Measurements from ENCODE around the gene NR2F6. TPM values are rescaled to one million over a fixed set of nuclear protein-coding genes. Genes with fewer than 3 reads are reported as not detected.

The NR2F6 gene
- total and polyA plus RNA-seq, 2 of the 4 experiments (the other 2 are of a cell fraction), result 8.4 to 20.5 TPM

DNA sequence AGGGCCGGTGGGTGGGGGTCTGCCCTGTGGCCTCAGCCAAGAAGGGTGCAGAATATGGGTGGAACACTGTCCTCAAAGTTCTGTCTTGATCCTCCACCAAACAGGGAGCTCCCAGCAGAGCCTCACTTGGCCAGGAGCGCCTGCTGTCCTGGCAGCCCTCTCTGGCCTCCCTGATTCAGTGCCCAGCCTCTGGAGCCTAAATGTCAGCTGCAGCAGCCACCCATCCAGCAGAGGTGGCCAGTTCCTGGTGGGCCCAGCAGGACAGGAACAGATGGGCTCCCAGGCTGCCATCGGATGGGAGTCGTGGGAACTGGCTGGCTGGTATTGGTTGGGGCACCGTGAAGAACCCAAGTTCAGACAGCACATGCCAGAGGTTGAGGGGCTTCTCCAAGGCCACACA, 32.4 kb downstream of the NR2F6 start:
- no peak overlapping the region for H3K23ac ChIP-seq (ENCODE audit: low read depth, low read length)
- ATAC-seq (ENCODE audit: low read depth) (no peak), DNase-seq (no peak)
- in situ Hi-C loops (cut with MboI; ENCODE audit: low sequenced_read_pairs), result no loop called here
- peaks cover 16 to 31% of the 10 kb centered on the region in 2 experiments; a peak in 3 of 4 replicates for H3K79me1 ChIP-seq (ENCODE audit: low read depth in 1 of 2, low read length in 2 of 2)
- no peak overlapping the region for H3K14ac ChIP-seq (replicated peaks; ENCODE audit: low read depth, low read length)
- 100% methylated on average over 1 of the region's 5 CpGs; no CpG with 5 or more reads in 1 of the 2 experiments for WGBS, 2 experiments (ENCODE audit: extremely low coverage in 2 of 2, insufficient read length in 1 of 2)
- CTCF ChIA-PET, result no interaction called here
- no peak overlapping the region for H2BK5ac ChIP-seq (ENCODE audit: low read depth, low read length, poor library complexity, severe bottlenecking)
- no peak overlapping the region for H4K8ac ChIP-seq (ENCODE audit: low read depth in 2 of 2, low read length in 2 of 2)
- H3K9ac ChIP-seq (ENCODE audit: low read depth, low read length), result no peak overlapping the region
- TF ChIP-seq MXI1 (IDR thresholded peaks at IDR 0.05; ENCODE audit: borderline replicate concordance, low read depth, low read length) (no peak), NFE2L2 (IDR thresholded peaks at IDR 0.05; ENCODE audit: low read depth, low read length) (no peak), RCOR1 (IDR thresholded peaks at IDR 0.05; ENCODE audit: insufficient replicate concordance, low read length) (no peak), BHLHE40 (IDR thresholded peaks at IDR 0.05; ENCODE audit: low read depth, low read length) (no peak), RAD21 (IDR thresholded peaks at IDR 0.05; ENCODE audit: low read length) (no peak), MAZ (IDR thresholded peaks at IDR 0.05; ENCODE audit: borderline replicate concordance, low read depth, low read length) (no peak), FOS (IDR thresholded peaks at IDR 0.05; ENCODE audit: low read depth, low read length) (no peak), CHD1 (IDR thresholded peaks at IDR 0.05; ENCODE audit: low read depth, low read length) (no peak), MAFK (IDR thresholded peaks at IDR 0.05; ENCODE audit: low read depth, low read length) (no peak), RFX5 (IDR thresholded peaks at IDR 0.05; ENCODE audit: low read depth, low read length) (no peak), POLR2A (IDR thresholded peaks at IDR 0.05; ENCODE audit: low read depth, low read length) (no peak), CEBPB (IDR thresholded peaks at IDR 0.05; ENCODE audit: low read depth, low read length) (no peak), SMC3 (IDR thresholded peaks at IDR 0.05; ENCODE audit: low read depth, low read length) (no peak)
- TF ChIP-seq, protein P1, sequence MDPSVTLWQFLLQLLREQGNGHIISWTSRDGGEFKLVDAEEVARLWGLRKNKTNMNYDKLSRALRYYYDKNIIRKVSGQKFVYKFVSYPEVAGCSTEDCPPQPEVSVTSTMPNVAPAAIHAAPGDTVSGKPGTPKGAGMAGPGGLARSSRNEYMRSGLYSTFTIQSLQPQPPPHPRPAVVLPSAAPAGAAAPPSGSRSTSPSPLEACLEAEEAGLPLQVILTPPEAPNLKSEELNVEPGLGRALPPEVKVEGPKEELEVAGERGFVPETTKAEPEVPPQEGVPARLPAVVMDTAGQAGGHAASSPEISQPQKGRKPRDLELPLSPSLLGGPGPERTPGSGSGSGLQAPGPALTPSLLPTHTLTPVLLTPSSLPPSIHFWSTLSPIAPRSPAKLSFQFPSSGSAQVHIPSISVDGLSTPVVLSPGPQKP (IDR thresholded peaks at IDR 0.05; ENCODE audit: borderline replicate concordance, low read depth, low read length), result no peak
- TF ChIP-seq, protein P2, sequence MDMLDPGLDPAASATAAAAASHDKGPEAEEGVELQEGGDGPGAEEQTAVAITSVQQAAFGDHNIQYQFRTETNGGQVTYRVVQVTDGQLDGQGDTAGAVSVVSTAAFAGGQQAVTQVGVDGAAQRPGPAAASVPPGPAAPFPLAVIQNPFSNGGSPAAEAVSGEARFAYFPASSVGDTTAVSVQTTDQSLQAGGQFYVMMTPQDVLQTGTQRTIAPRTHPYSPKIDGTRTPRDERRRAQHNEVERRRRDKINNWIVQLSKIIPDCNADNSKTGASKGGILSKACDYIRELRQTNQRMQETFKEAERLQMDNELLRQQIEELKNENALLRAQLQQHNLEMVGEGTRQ (IDR thresholded peaks at IDR 0.05; ENCODE audit: low read depth, low read length), result no peak
- TF ChIP-seq, protein P3, sequence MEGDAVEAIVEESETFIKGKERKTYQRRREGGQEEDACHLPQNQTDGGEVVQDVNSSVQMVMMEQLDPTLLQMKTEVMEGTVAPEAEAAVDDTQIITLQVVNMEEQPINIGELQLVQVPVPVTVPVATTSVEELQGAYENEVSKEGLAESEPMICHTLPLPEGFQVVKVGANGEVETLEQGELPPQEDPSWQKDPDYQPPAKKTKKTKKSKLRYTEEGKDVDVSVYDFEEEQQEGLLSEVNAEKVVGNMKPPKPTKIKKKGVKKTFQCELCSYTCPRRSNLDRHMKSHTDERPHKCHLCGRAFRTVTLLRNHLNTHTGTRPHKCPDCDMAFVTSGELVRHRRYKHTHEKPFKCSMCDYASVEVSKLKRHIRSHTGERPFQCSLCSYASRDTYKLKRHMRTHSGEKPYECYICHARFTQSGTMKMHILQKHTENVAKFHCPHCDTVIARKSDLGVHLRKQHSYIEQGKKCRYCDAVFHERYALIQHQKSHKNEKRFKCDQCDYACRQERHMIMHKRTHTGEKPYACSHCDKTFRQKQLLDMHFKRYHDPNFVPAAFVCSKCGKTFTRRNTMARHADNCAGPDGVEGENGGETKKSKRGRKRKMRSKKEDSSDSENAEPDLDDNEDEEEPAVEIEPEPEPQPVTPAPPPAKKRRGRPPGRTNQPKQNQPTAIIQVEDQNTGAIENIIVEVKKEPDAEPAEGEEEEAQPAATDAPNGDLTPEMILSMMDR (conservative IDR thresholded peaks at IDR 0.05; ENCODE audit: low read depth, low read length), result no peak
- H2AK9ac ChIP-seq (replicated peaks; ENCODE audit: low read depth, low read length, poor library complexity), result no peak overlapping the region
- no peak overlapping the region for H3K4ac ChIP-seq (ENCODE audit: low read depth, low read length)
- H3K18ac ChIP-seq (ENCODE audit: low read depth, low read length), result no peak overlapping the region
- no peak overlapping the region for H4K91ac ChIP-seq (ENCODE audit: insufficient read depth, low read depth, low read length)
- no peak overlapping the region for H3K27ac ChIP-seq (ENCODE audit: insufficient read depth, low read length)
- H3K4me1 ChIP-seq (ENCODE audit: control insufficient read depth, insufficient read depth, low read length), result peaks cover 11% of the 10 kb centered on the region
- H2BK120ac ChIP-seq (ENCODE audit: low read depth, low read length), result no peak overlapping the region
- peaks cover 15% of the 10 kb centered on the region for H3K9me1 ChIP-seq (ENCODE audit: insufficient read depth, low read length)
- peaks cover 7% of the 10 kb centered on the region; the same call in 1 of the 2 replicates for H4K20me1 ChIP-seq (ENCODE audit: insufficient read depth, low read length)
- POLR2A ChIA-PET (ENCODE audit: unreplicated experiment), result no interaction called here
- H2BK20ac ChIP-seq (ENCODE audit: low read depth, low read length), result no peak overlapping the region
- no peak overlapping the region for H2AK5ac ChIP-seq (ENCODE audit: low read depth, low read length)
- H3K4me2 ChIP-seq (ENCODE audit: low read depth, low read length), result no peak overlapping the region
- no peak overlapping the region for H2AFZ ChIP-seq (replicated peaks; ENCODE audit: low read length, poor library complexity)
- dilution Hi-C loops (cut with HindIII; ENCODE audit: low sequenced_read_pairs, unreplicated experiment), result no loop called here
- H4K5ac ChIP-seq (ENCODE audit: low read depth, low read length), result no peak overlapping the region
- no TSS peak for BruUV-seq (replicated peaks)
- H3K27me3 ChIP-seq (ENCODE audit: control insufficient read depth, insufficient read depth, low read length), result no peaks in the 10 kb centered on the region
- no peak overlapping the region for H3K56ac ChIP-seq (ENCODE audit: extremely low read depth, insufficient read depth, low read length)
- H2BK15ac ChIP-seq (ENCODE audit: low read depth, low read length), result no peak overlapping the region
- H3K36me3 ChIP-seq (ENCODE audit: control insufficient read depth, insufficient read depth, low read length), result peaks cover 59% of the 10 kb centered on the region
- no peaks in the 10 kb centered on the region for H3K9me3 ChIP-seq (ENCODE audit: control insufficient read depth, insufficient read depth, low read length)
- intact Hi-C loops (cut with micrococcal nuclease), result no loop called here
- no peak overlapping the region for H3K4me3 ChIP-seq (ENCODE audit: insufficient read depth, low read depth, low read length)

Measured in IMR-90 (cell line).